Body of pancreas (tissue), 4 donors: ENCODE measurements around the gene IQSEC1. TPM values are rescaled to one million over a fixed set of nuclear protein-coding genes. Genes with fewer than 3 reads are reported as not detected.

ENCODE experiments used
- ATAC-seq: fragments of 150-250 bp; one replicate; pipeline ENCODE4 v1.9.1; 2016
- DNase-seq, 4 donors: peaks; one replicate each; pipeline ENCODE4 v3.0.0-alpha.2; 2019
- H3K27ac ChIP-seq, 4 donors: fragments of 200-600 bp; sonication (generic); 1 replicate in 3 of 4; 2 replicates in 1 of 4; pipeline versions ENCODE4 v1.5.1 to v1.6.1; 2016 to 2019; ENCODE audit warnings: mild to moderate bottlenecking in 1 of 4, mixed read lengths in 1 of 4, moderate library complexity in 1 of 4
- H3K27me3 ChIP-seq, 2 donors: fragments of 200-600 bp; sonication (generic); one replicate each; pipeline ENCODE4 v1.6.0; 2016; ENCODE audit warnings: mild to moderate bottlenecking in 1 of 2
- H3K36me3 ChIP-seq, 2 donors: fragments of 200-600 bp; sonication (generic); replicated peaks in 1 of 2; 2 replicates each; pipeline ENCODE4 v1.5.1; 2016; ENCODE audit warnings: low read depth in 2 of 2; ENCODE audit not compliant: insufficient read depth in 1 of 2
- H3K4me1 ChIP-seq: fragments of 200-600 bp; sonication (generic); one replicate; pipeline ENCODE4 v1.6.0; 2016
- H3K4me3 ChIP-seq, 2 donors: fragments of 200-600 bp; sonication (generic); 1 replicate in 1 of 2; 2 replicates in 1 of 2; pipeline ENCODE4 v1.5.1; 2016 to 2019
- H3K9me3 ChIP-seq, 3 donors: fragments of 200-600 bp; sonication (generic); 1 replicate in 2 of 3; 2 replicates in 1 of 3; pipeline ENCODE4 v1.5.1; 2016
- POLR2A ChIP-seq, 3 donors: fragments of 450-650 bp; IDR thresholded peaks; one replicate each; pipeline ENCODE4 v1.6.1; 2016; ENCODE audit warnings: antibody characterized with exemption in 3 of 3, mild to moderate bottlenecking in 2 of 3
- WGBS, 2 donors: methylation state at CpG; one replicate each; pipeline ENCODE4 v1.1.5; 2017; 5-methylcytosine and 5-hydroxymethylcytosine counted together
- intact Hi-C: fragments of 100-400 bp; cut with DNase I; formaldehyde crosslinking; loops from one replicate; pipeline ENCODE4 v1.15.1; 2023
- total RNA-seq, 2 donors: library from RNA; depleted of rRNA; stranded (reverse); fragments of >200 nt; gene quantifications; one replicate each; pipeline ENCODE4 v1.1.0, GENCODE V29; 2016
- TF ChIP-seq, protein P1 (sequence below), 7 experiments: fragments of 450-650 bp in 4 of 7; fragments of 200-600 bp in 3 of 7; sonication (generic) in 3 of 7; IDR thresholded peaks; one replicate each; pipeline ENCODE4 v1.5.1; 2016 to 2019; ENCODE audit warnings: antibody characterized with exemption in 7 of 7

The IQSEC1 gene
- total RNA-seq, 2 donors from 2014 or later: 29.6 to 42.2 TPM

DNA sequence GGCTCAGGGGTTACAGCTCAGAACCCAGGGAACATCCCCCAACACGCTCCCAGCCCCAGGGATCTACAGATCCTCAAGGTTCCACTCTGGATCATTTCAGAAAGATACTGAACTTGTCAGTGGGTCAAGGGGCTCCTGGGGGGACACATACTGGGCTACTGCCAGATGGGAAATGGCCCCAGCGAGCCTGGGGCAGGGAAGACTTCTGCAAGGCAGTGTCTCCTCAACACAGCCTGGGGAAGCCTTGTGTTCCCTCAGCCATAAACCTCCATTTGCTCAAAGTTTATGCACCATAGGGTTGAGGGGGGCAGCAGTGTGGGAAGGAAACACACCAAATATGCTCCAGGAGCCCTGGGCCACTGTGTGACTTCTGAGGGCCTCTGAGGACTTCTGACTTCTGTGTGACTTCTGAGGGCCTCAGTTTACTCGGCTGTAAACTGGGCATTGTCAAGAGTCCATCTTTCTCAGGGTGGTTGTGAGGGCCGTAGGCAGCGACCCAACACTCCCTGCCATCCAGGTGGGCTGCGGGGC is 58.4 kb downstream of the IQSEC1 start:
- Histone ChIP-seq H3K4me1 (peaks cover 5% of the 10 kb centered on the region), H3K4me3 (no peak overlapping the region), H3K36me3 (no peaks in the 10 kb centered on the region), H3K27ac (peak overlapping the region in 2 of 4 donors; percentile 52 to 66), H3K9me3 (no peaks in the 10 kb centered on the region), H3K27me3 (no peaks in the 10 kb centered on the region)
- TF ChIP-seq, protein P1, sequence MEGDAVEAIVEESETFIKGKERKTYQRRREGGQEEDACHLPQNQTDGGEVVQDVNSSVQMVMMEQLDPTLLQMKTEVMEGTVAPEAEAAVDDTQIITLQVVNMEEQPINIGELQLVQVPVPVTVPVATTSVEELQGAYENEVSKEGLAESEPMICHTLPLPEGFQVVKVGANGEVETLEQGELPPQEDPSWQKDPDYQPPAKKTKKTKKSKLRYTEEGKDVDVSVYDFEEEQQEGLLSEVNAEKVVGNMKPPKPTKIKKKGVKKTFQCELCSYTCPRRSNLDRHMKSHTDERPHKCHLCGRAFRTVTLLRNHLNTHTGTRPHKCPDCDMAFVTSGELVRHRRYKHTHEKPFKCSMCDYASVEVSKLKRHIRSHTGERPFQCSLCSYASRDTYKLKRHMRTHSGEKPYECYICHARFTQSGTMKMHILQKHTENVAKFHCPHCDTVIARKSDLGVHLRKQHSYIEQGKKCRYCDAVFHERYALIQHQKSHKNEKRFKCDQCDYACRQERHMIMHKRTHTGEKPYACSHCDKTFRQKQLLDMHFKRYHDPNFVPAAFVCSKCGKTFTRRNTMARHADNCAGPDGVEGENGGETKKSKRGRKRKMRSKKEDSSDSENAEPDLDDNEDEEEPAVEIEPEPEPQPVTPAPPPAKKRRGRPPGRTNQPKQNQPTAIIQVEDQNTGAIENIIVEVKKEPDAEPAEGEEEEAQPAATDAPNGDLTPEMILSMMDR (IDR thresholded peaks at IDR 0.05): no peak
- TF ChIP-seq POLR2A (IDR thresholded peaks at IDR 0.05): no peak
- DNase-seq (no peak), ATAC-seq (no peak)
- 77 to 83% methylated on average over 4 to 6 of the region's 6 CpGs for WGBS, 2 donors
- intact Hi-C loops: no loop called here

DNA sequence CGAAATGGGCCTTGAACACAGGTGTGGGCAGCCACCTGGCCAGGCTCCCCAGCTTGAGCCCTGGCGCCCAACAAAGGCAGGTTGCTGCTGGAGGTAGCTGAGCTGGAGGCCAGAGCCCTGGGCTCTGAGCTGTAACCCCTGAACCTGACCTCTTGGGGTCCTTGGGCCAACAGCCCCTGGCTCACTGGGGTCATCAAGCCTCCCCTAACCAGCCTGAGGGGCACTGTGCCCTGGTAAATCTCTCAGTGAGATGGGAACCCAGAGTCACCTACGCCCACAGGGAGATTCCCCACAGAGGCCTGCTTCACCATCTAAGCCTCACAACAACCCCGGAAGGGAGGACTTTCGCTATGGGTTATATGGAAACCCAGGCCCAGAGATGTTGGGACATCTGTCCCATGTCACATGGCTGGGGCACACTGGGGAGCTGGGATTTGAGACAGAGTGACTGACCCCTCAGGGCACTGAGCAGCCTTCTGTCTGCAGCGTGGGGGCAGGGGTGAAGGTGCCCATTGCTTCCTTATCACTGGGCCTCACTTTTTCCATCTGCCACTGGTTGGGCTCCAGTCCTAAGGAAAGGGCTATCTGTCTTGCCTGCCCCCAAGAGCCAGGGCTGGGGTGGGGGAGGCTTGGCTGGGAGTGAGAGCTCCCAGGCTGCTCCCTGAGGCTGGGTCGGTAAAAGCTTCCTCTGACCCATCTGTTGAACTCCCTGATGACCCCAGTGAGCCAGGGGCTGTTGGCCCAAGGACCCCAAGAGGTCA is 59.1 kb downstream of the IQSEC1 start:
- Histone ChIP-seq H3K27me3 (no peaks in the 10 kb centered on the region), H3K9me3 (no peaks in the 10 kb centered on the region), H3K27ac (no peak overlapping the region), H3K36me3 (no peaks in the 10 kb centered on the region), H3K4me1 (peaks cover 5% of the 10 kb centered on the region), H3K4me3 (no peak overlapping the region)
- no peak for ATAC-seq
- intact Hi-C loops: no loop called here
- TF ChIP-seq, protein P1 (IDR thresholded peaks at IDR 0.05): no peak
- no peak for TF ChIP-seq POLR2A (IDR thresholded peaks at IDR 0.05)
- WGBS, 2 donors: 89 to 94% methylated on average over 5 to 7 of the region's 7 CpGs
- no peak for DNase-seq

DNA sequence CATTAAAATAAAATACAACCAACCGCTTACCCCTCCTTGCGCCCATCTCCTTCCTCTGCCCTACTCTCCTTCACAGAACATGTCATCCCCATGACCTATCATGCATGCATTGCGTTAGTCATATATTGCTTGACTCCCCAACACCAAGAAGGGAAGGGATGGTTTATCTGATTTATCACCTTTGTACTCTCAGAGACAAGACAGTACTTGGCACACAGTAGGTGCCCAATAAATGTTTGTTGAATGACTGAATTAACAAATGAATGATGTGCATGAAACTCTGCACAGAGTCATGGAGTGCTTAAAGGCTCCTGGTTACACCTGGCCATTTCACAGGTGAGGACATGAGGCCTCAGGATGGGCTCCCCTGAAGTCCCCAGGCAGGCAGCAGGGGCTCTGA is 59.7 kb downstream of the IQSEC1 start:
- DNase-seq (no peak), ATAC-seq (no peak)
- intact Hi-C loops: no loop called here
- no peaks in the 10 kb centered on the region for H3K27me3 ChIP-seq
- H3K36me3 ChIP-seq: no peaks in the 10 kb centered on the region
- H3K9me3 ChIP-seq: no peaks in the 10 kb centered on the region
- H3K27ac ChIP-seq: peak overlapping the region in 1 of 4 donors; percentile 54
- H3K4me3 ChIP-seq: no peak overlapping the region
- TF ChIP-seq, protein P1 (IDR thresholded peaks at IDR 0.05): no peak
- no peak for TF ChIP-seq POLR2A (IDR thresholded peaks at IDR 0.05)
- 93 to 98% methylated on average over 3 of the region's 3 CpGs for WGBS, 2 donors
- H3K4me1 ChIP-seq: peaks cover 5% of the 10 kb centered on the region

DNA sequence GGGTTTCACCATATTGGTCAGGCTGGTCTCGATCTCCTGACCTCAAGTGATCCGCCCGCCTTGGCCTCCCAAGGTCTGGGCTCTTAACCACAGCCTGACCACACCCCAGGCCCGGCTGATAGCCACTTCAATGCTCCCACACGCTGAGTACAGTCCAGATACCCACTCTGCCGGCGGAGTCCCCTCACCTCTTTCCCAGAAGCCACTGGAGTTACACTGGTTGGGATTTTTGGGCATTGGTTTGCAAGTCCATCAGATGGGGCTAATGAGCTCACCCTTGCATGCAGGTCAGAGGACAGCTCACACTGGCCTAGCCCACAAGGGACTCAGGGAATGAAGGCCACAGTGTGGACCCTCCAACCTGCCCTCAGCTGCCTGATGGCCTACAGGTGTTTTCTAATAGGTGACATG is 60.1 kb downstream of the IQSEC1 start:
- 80 to 98% methylated on average over 7 of the region's 7 CpGs for WGBS, 2 donors
- Histone ChIP-seq H3K27ac (peak overlapping the region in 1 of 4 donors; percentile 54), H3K4me3 (no peak overlapping the region), H3K27me3 (no peaks in the 10 kb centered on the region), H3K9me3 (no peaks in the 10 kb centered on the region), H3K36me3 (no peaks in the 10 kb centered on the region), H3K4me1 (peaks cover 3% of the 10 kb centered on the region)
- intact Hi-C loops: no loop called here
- DNase-seq (no peak), ATAC-seq (no peak)
- no peak for TF ChIP-seq POLR2A (IDR thresholded peaks at IDR 0.05)
- TF ChIP-seq, protein P1 (IDR thresholded peaks at IDR 0.05): no peak
